HG03103 (cell line): ENCODE data around the gene NXT1.
"Not testable (repeated sequence)": the region's sequence is repeated elsewhere in the genome, so short reads cannot be mapped to it uniquely, and the experiment has no call there.

Experiments used
- ATAC-seq: cut with Tn5 transposase; IDR thresholded peaks from one replicate; pipeline ENCODE4 v1.9.1; 2021; ENCODE audit warnings: low read depth; ENCODE audit not compliant: unreplicated experiment

Gene NXT1

DNA sequence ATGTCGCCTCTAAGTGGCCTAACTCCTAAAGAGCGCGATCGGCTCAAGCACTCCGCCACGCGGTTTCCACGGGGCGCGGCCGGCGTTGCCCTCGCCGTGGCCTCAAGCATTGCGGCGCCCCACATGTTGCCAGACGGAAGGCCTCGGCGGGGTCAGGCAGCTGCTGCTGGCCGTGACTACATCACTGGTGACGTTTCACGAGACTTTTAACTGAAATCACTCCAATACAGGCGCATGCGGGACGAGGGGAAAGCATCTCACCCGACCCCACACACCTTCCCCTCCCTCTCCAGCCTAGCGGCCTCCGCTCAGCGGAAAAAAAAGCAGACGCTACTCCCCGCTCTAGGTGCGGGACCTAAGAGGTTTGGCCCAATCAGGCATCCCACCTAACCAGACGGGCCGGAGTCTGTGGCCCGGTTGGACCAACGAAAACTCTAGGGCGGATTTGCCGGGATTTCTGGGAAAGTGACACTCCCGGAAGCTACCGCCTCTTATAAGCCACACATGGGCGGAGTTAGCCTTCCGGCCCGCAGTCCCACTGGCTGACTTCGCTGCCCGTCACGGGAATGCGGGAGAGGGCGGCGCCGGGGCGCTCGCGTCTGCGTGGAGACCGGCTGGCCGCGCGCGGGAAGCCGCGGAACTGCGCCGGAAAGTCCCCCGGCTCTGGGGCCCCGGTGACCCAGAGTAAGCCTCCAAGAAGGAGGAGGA, at the start of gene NXT1:
Gene NXT1 (plus strand): TSS at position 596 of the 708 bp plus-strand sequence. CDS start 3,251 bp downstream, outside the sequence.
- peak; percentile 80 for ATAC-seq

GRCh38 chr20:23301436-23302050, 49.0 kb upstream of the NXT1 start:
- ATAC-seq, result no peak

- ATAC-seq, result no peak
Observed at GRCh38 chr20:23302386-23302785, 48.2 kb upstream of the NXT1 start.

- ATAC-seq, result no peak
Observed at GRCh38 chr20:23302801-23303200, 47.8 kb upstream of the NXT1 start.

DNA sequence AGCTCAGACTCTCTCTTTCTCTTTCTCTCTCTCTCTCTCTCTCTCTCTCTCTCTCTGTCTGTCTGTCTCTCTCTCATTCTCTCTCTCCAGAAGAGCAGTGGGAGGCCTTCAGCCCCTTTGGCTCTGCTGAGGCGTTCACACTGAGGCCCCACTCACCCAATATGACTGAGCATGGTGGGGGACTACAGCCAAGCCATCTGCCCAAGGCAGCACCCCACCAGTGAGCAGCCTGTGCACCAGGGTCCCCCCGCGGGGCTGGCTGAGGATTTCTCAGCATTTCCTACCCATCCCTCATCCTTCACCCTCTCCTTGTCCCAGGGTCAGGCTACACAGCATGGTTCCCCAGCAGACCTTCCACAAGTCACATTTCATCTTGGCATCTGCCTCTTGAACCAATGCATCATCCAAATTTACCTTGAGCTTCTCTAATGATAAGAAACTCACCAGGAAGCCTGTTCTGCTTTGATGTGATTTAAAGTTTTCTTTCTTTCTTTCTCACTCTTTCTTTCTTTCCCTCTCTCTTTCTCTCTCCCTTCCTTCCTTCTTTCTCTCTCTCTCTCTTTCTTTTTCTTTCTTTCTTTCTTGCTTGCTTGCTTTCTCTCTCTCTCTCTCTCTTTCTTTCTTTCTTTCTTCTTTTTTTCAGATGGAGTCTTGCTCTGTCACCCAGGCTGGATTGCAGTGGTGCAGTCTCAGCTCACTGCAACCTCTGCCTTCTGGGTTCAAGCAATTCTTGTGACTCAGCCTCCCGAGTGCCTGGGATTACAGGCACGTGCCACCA, 47.1 kb upstream of the NXT1 start:
- ATAC-seq, result no peak

- no peak for ATAC-seq
Observed at GRCh38 chr20:23304616-23305015, 46.0 kb upstream of the NXT1 start.

DNA sequence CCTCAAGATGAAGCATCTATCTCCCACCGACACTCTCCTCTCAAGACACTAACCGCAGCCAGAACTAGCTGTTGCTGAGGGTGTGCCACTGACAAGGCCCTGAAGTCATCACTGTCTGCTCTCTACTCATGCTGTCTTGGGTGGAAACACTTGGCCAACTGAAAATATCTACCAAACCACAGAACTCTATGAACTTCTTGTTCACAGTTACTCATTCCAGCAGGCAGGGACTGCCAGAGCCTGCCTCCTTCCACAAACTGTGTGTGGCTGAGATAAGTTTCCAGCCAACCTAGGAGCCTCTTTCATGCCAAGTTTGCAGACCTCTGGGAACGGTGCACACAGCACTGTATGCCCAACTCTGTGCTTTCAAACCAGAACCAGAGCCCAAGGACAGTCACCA, 45.5 kb upstream of the NXT1 start:
- ATAC-seq, result no peak

DNA sequence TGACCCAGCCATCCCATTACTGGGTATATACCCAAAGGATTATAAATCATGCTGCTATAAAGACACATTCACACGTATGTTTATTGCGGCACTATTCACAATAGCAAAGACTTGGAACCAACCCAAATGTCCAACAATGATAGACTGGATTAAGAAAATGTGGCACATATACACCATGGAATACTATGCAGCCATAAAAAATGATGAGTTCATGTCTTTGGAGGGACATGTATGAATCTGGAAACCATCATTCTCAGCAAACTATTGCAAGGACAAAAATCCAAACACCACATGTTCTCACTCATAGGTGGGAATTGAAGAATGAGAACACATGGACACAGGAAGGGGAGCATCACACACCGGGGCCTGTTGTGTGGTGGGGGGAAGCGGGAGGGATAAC, 43.2 kb upstream of the NXT1 start:
- not testable (repeated sequence) for ATAC-seq

DNA sequence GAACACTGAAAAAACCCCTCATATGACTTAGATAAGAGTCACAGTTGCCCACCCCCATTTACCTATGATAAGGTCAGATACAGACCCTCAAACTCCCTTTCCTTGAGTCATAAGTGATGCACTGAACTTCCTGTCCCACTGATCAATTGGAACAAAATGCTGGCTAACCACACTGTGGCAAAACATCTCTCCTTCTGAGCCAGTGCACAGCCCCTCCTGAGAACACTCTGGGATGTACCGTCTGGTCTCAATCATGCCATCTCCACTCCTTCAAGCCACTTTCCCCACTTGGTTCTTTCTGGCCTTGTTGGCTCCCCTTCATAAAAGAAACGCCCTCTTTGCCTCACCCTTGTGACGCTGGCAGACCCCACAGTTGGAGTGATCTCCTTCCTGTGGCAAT, 42.6 kb upstream of the NXT1 start:
- no peak for ATAC-seq

DNA sequence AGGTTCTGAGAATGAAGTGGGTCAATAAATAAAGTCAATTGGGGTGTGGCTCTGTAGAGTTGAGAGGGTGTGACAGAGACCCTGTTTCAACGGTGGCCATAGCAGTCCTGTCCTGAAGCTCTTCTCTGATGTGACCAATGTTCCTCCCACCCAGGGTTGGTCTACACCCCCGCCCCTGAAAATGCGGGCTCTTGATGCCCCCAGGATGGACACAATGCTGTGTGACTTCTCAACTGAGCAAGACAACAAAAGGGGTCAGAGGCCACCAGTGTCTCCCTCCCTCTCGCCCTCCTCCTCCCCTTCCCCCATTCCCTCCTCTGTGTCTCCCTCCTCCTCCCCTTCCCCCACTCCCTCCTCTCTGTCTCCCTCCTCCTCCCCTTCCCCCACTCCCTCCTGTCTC, 41.7 kb upstream of the NXT1 start:
- ATAC-seq, result no peak

DNA sequence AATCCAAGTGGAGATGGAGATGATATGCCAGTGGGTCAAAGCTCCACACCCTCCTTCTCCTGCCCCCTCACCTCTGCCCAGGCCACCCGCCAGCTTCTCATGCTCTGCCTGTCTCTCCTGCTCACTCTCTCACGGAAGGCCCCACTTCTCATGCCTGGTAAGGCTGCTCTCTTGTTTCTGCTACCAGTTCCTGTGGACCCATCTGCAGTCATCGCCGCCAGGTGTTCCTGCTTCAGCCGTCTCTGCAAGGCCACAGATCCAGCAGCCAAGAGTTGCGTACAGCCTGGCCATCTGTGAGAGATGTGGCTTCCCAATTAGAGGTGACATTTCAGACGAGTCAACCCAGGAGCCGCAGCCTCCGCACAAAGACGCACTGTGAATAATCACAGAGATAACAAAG, 40.8 kb upstream of the NXT1 start:
- no peak for ATAC-seq

GRCh38 chr20:23311947-23312506, 38.6 kb upstream of the NXT1 start:
- ATAC-seq, result no peak

DNA sequence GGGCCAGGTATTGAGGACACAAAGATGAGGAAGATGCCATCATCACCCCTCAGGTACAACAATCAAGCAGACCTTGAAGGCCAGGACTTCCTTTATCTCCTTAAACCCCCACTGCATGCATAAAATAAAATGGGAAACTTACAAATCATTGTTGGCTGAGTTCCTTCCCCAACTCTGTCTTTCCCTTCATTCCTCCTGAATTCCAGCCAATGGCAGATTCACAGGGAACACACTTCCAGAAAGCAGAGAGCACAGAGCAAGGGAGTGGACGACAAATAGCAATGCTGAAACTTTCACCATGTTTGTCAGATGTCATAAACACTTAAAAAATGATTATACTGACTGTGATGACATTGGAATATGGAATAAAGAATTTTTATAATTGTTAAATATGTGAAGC, 37.3 kb upstream of the NXT1 start:
- no peak for ATAC-seq

- no peak for ATAC-seq
Observed at GRCh38 chr20:23314699-23315098, 35.9 kb upstream of the NXT1 start.

- no peak for ATAC-seq
Observed at GRCh38 chr20:23315099-23315498, 35.5 kb upstream of the NXT1 start.

GRCh38 chr20:23316626-23317025, 34.0 kb upstream of the NXT1 start:
- no peak for ATAC-seq

GRCh38 chr20:23317081-23317480, 33.5 kb upstream of the NXT1 start:
- ATAC-seq, result no peak

- ATAC-seq, result no peak
Observed at GRCh38 chr20:23318347-23318746, 32.2 kb upstream of the NXT1 start.

DNA sequence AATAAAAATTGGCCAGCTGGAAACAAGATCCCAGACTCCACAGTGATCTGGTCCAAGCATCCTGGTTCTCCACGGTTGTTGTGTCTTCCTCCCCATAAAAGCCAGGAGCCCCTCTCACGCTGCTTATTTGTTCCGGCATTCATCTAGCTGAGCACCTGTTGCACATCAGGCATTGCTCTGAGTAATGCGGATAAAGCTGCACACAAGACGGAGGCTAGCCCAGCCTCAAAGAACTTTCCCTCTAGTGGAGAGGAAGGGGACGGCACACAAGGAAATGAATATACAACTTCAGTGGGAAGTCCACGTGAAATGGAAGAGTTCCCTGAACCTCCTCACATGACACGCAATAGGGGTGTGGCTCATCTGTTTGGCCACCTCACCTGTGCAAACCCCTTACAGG, 30.3 kb upstream of the NXT1 start:
- no peak for ATAC-seq

GRCh38 chr20:23325107-23325506, 25.5 kb upstream of the NXT1 start:
- ATAC-seq, result no peak

DNA sequence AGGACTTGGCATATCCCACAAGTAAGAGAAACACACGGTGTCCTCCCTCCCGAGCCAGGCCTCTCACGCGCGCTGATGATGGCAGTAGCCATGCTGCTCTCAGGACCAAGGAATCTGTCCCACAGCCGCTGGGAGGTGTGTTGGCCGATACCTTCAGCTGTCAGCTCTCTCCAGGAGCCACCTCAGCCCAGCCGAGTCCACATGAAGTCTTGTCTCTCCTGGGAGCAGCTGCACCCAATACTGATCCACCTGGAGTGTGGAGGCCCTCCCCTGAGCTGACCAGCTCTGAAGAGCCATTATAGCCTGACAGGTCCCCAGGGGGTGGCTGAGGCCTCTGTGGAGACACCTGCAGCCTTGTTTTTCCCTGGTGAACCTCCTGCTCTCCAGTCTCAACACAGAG, 23.8 kb upstream of the NXT1 start:
- ATAC-seq, result no peak
